GM12878 (cell line): ENCODE results near the gene FOXB1. TPM values are rescaled to one million over a fixed set of nuclear protein-coding genes. Genes with fewer than 3 reads are reported as not detected.

Experiments used
- ATAC-seq: fragments of 200-7000 bp; cut with Tn5 transposase; 3 replicates; pipeline ENCODE4 v1.9.1; 2020; ENCODE audit warnings: mild to moderate bottlenecking, moderate library complexity
- BruUV-seq: library from RNA; stranded (reverse); fragments of 400-500 nt; replicated peaks from 2 replicates; lab custom pipeline; 2021; lab: Mats Ljungman, UMichigan
- CTCF ChIA-PET: fragments of 300-600 bp; sonication (Branson Sonifier 250); formaldehyde crosslinking; extraction: SDS; loops from one replicate; lab custom pipeline; 2021; ENCODE audit warnings: inconsistent platforms; lab: Yijun Ruan, JAX
- POLR2A ChIA-PET: fragments of 350-600 bp; formaldehyde crosslinking; extraction: SDS; loops from one replicate; lab custom pipeline; 2021; ENCODE audit warnings: inconsistent platforms; lab: Charles Lee
- RAD21 ChIA-PET: fragments of 300-600 bp; sonication (Branson Sonifier 250); formaldehyde crosslinking; loops from one replicate; lab custom pipeline; 2023; ENCODE audit warnings: antibody characterized with exemption; ENCODE audit not compliant: unreplicated experiment; lab: Charles Lee
- SMC1A ChIA-PET: fragments of 300-600 bp; sonication (Branson Sonifier 250); formaldehyde crosslinking; loops from one replicate; lab custom pipeline; 2023; ENCODE audit not compliant: unreplicated experiment, uncharacterized antibody; lab: Charles Lee
- DNase-seq: peaks from one replicate; pipeline ENCODE4 v3.0.0-alpha.2; 2011; ENCODE audit warnings: low read depth, low spot score
- FAIRE-seq: peaks from 3 replicates; lab custom pipeline; 2011; peaks lifted over from hg19 to GRCh38; lab: Jason Lieb, UNC
- H2AFZ ChIP-seq: 2 replicates; pipeline ENCODE4 v1.6.0; 2011; ENCODE audit warnings: low read depth, low read length, control low read depth; ENCODE audit not compliant: control insufficient read depth
- H3K27ac ChIP-seq: 2 replicates; pipeline ENCODE4 v1.5.1; 2011; ENCODE audit warnings: control low read depth; ENCODE audit not compliant: control insufficient read depth, insufficient read depth
- H3K27me3 ChIP-seq, 2 experiments: replicated peaks in 1 of 2; 2 replicates each; pipeline versions ENCODE4 v1.6.0 to v1.6.1; 2011; ENCODE audit warnings: low read length in 1 of 2; ENCODE audit not compliant: control insufficient read depth in 2 of 2, insufficient read depth in 2 of 2
- H3K36me3 ChIP-seq, 2 experiments: 2 replicates each; pipeline ENCODE4 v1.5.1; 2011; ENCODE audit warnings: low read length in 1 of 2; ENCODE audit not compliant: control insufficient read depth in 2 of 2, insufficient read depth in 2 of 2
- H3K4me1 ChIP-seq: 2 replicates; pipeline ENCODE4 v1.6.1; 2011; ENCODE audit warnings: mild to moderate bottlenecking, low read length, moderate library complexity, mixed read lengths; ENCODE audit not compliant: control insufficient read depth, insufficient read depth
- H3K4me2 ChIP-seq: 2 replicates; pipeline ENCODE4 v1.6.0; 2011; ENCODE audit warnings: control low read depth; ENCODE audit not compliant: control insufficient read depth, insufficient read depth
- H3K4me3 ChIP-seq: fragments of 200-600 bp; sonication (generic); 2 replicates; pipeline ENCODE4 v1.5.1; 2016
- H3K79me2 ChIP-seq: 2 replicates; pipeline ENCODE4 v1.6.0; 2011; ENCODE audit warnings: low read length; ENCODE audit not compliant: control insufficient read depth, insufficient read depth
- H3K9ac ChIP-seq: 2 replicates; pipeline ENCODE4 v1.8.0; 2011; ENCODE audit warnings: low read length, control low read depth, mixed read lengths; ENCODE audit not compliant: control insufficient read depth, insufficient read depth
- H3K9me3 ChIP-seq: replicated peaks from 3 replicates; pipeline ENCODE4 v1.5.1; 2011; ENCODE audit warnings: mild to moderate bottlenecking, low read length; ENCODE audit not compliant: control insufficient read depth, insufficient read depth
- H4K20me1 ChIP-seq: 2 replicates; pipeline ENCODE4 v1.6.0; 2011; ENCODE audit not compliant: control insufficient read depth, insufficient read depth
- CHD1 ChIP-seq: IDR thresholded peaks from 2 replicates; pipeline ENCODE4 v1.6.1; 2012; ENCODE audit warnings: low read depth, low read length, improper control_type of control experiment
- GATAD2B ChIP-seq: fragments of 450-650 bp; conservative IDR thresholded peaks from 2 replicates; pipeline ENCODE4 v1.6.1; 2017; ENCODE audit warnings: low read depth, mild to moderate bottlenecking, moderate library complexity
- HDGF ChIP-seq: fragments of 450-650 bp; IDR thresholded peaks from 2 replicates; pipeline ENCODE4 v1.6.1; 2016; ENCODE audit warnings: antibody characterized with exemption
- IKZF2 ChIP-seq, 2 experiments: fragments of 450-650 bp; IDR thresholded peaks; 2 replicates each; pipeline ENCODE4 v1.6.1; 2017; ENCODE audit warnings: mild to moderate bottlenecking in 2 of 2, moderate library complexity in 2 of 2
- NKRF ChIP-seq: fragments of 450-650 bp; conservative IDR thresholded peaks from 2 replicates; pipeline ENCODE4 v1.6.1; 2017; ENCODE audit warnings: mild to moderate bottlenecking, moderate library complexity
- PML ChIP-seq: IDR thresholded peaks from 2 replicates; pipeline ENCODE4 v1.6.1; 2012; ENCODE audit warnings: low read length, inconsistent platforms
- RAD51 ChIP-seq: fragments of 450-650 bp; IDR thresholded peaks from 2 replicates; pipeline ENCODE4 v1.6.1; 2016; ENCODE audit warnings: moderate library complexity, mild to moderate bottlenecking, inconsistent platforms
- RELA ChIP-seq: fragments of 450-650 bp; IDR thresholded peaks from 2 replicates; pipeline ENCODE4 v1.8.0; 2014; ENCODE audit warnings: borderline replicate concordance; ENCODE audit not compliant: partially characterized antibody
- RFX5 ChIP-seq: IDR thresholded peaks from 2 replicates; pipeline ENCODE4 v1.6.1; 2011; ENCODE audit warnings: low read depth, low read length, improper control_type of control experiment
- WGBS: methylation state at CpG from one replicate; pipeline ENCODE4 v1.1.6; 2016; ENCODE audit warnings: low lambda C conversion rate; ENCODE audit not compliant: insufficient replicate concordance, insufficient coverage; ENCODE audit errors: missing lambda C conversion rate; 5-methylcytosine and 5-hydroxymethylcytosine counted together
- in situ Hi-C: fragments of 300-500 bp; cut with MboI; formaldehyde crosslinking; loops from 9 replicates; pipeline ENCODE4 v1.14.3; 2018; ENCODE audit warnings: mixed read lengths
- intact Hi-C: fragments of 100-400 bp; cut with micrococcal nuclease; formaldehyde crosslinking; loops from one replicate; pipeline ENCODE4 v1.14.2; 2022; ENCODE audit not compliant: unreplicated experiment
- polyA plus RNA-seq, 11 experiments: library from polyadenylated mRNA; depleted of rRNA in 4 of 11; unstranded in 6 of 11; stranded (reverse) in 5 of 11; fragments of >200 nt; fragmentation: Nextera tagmentation in 4 of 11; fragmentation: Illumina TruSeq in 1 of 11; extraction: Ambion mirVana in 4 of 11; extraction: Trizol in 1 of 11; gene quantifications; 1 replicate in 1 of 11; 2 replicates in 10 of 11; pipeline versions ENCODE4 v1.2.1 to v1.2.3, GENCODE V29; 2011 to 2016; ENCODE audit warnings: inconsistent platforms in 2 of 11, missing spikeins in 2 of 11, low read depth in 1 of 11
- total RNA-seq, 4 experiments: library from RNA; depleted of rRNA in 3 of 4; stranded (reverse); fragments of >200 nt in 3 of 4; fragmentation: Illumina TruSeq in 1 of 4; extraction: Trizol in 1 of 4; gene quantifications; 2 replicates each; pipeline versions ENCODE4 v1.2.1 to v1.2.3, GENCODE V29; 2013 to 2021

Gene FOXB1
- total and polyA plus RNA-seq, 10 of the 15 experiments (the other 5 are each of a cell fraction or from before 2014, with no cell fraction given), result not detected

DNA sequence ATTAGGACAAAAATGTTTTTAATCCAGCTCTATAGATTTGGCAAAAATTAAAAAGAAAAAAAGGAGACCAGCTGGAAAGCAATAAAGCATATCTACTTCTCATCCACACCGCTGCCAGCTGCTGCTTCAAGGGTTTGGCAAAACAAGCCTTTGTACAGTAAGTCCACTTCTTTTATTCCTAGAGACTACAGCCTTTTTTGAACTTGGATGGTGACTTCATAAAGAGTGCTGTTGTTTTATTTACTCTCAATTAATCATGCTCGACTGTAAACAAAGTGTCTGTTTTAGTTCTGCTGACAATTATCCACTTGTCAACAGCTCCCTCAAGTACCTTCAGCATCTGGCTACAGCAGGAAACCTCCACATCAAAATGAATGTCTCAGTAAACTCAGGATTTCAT, 12.3 kb upstream of the FOXB1 start:
- intact Hi-C loops, result no loop called here
- DNase-seq, result no peak
- Histone ChIP-seq H4K20me1 (no peaks in the 10 kb centered on the region), H3K36me3 (no peaks in the 10 kb centered on the region), H3K9me3 (no peaks in the 10 kb centered on the region; the same call in 2 of the 3 replicates), H3K4me3 (no peak overlapping the region), H2AFZ (no peak overlapping the region), H3K79me2 (no peaks in the 10 kb centered on the region), H3K4me1 (no peaks in the 10 kb centered on the region), H3K9ac (no peak overlapping the region), H3K27ac (no peak overlapping the region), H3K27me3 (peaks cover 8 to 24% of the 10 kb centered on the region in 2 experiments), H3K4me2 (no peak overlapping the region)
- ChIA-PET SMC1A (no interaction called here), CTCF (interaction anchor here (0.6 kb wide), 1 partner anchor 146 kb away, joined by 3 read pairs; no protein-coding TSS in a partner anchor), RAD21 (no interaction called here), POLR2A (no interaction called here)
- BruUV-seq, result no TSS peak
- no peak for ATAC-seq
- TF ChIP-seq RELA (no peak), PML (no peak), IKZF2 (IDR thresholded peaks at IDR 0.05) (no peak), HDGF (no peak), CHD1 (no peak), RFX5 (no peak), GATAD2B (no peak), RAD51 (no peak), NKRF (no peak)
- in situ Hi-C loops, result no loop called here
- FAIRE-seq, result no peak
- 18% methylated on average over 2 of the region's 2 CpGs for WGBS
